Measurements from ENCODE around the gene KDM2A. TPM values are rescaled to one million over a fixed set of nuclear protein-coding genes. Genes with fewer than 3 reads are reported as not detected.
A peak's percentile ranks its signal among the peaks of the same experiment; 100 is the strongest.

The KDM2A gene
- total RNA-seq, 4 donors from 2014 or later = 34.8 to 55.0 (median 44.9) TPM

GRCh38 chr11:67239783-67240575 is 120.9 kb downstream of the KDM2A start:
- peak; percentile 98 for DNase-seq
- ATAC-seq = peak; percentile 91 to 92
- Histone ChIP-seq H3K9me3 (no peaks in the 10 kb centered on the region), H3K4me3 (peak overlapping the region; percentile 63 to 74 (median 68)), H3K27me3 (no peaks in the 10 kb centered on the region), H3K4me1 (peaks cover 43 to 46% of the 10 kb centered on the region in 2 donors), H3K36me3 (peaks cover 0 to 22% of the 10 kb centered on the region in 2 donors), H3K27ac (peak overlapping the region; percentile 89 to 94 (median 90))
- TF ChIP-seq CTCF (IDR thresholded peaks at IDR 0.05 in 4 of 5, conservative IDR thresholded peaks at IDR 0.05 in 1 of 5) = peak in 2 of 5 experiments; percentile 28 to 34
- peak; percentile 90 to 92 for TF ChIP-seq POLR2A (IDR thresholded peaks at IDR 0.05)
- in situ Hi-C loops (cut with MboI; ENCODE audit: low sequenced_read_pairs in 4 of 4) (no loop called here), intact Hi-C loops (cut with DNase I; ENCODE audit: low total_unique reads) (loop anchor here (1.0 to 2.0 kb wide), 2 partner anchors 77 to 121 kb away; partner anchors contain the start of gene KDM2A)

GRCh38 chr11:67240576-67241389 is 121.7 kb downstream of the KDM2A start:
- in situ Hi-C loops (cut with MboI; ENCODE audit: low sequenced_read_pairs in 4 of 4) = no loop called here
- Histone ChIP-seq H3K4me1 (peaks cover 43 to 46% of the 10 kb centered on the region in 2 donors), H3K4me3 (peak overlapping the region; percentile 63 to 74 (median 68)), H3K36me3 (peaks cover 0 to 30% of the 10 kb centered on the region in 2 donors), H3K9me3 (no peaks in the 10 kb centered on the region), H3K27me3 (no peaks in the 10 kb centered on the region), H3K27ac (peak overlapping the region; percentile 89 to 94 (median 90))
- TF ChIP-seq CTCF (IDR thresholded peaks at IDR 0.05 in 4 of 5, conservative IDR thresholded peaks at IDR 0.05 in 1 of 5) = no peak
- peak in 1 of 2 donors; percentile 15 for TF ChIP-seq POLR2A (IDR thresholded peaks at IDR 0.05)
- intact Hi-C loops (cut with DNase I; ENCODE audit: low total_unique reads) = loop anchor here (1.0 to 2.0 kb wide), 2 partner anchors 76 to 121 kb away; partner anchors contain the start of gene KDM2A
- DNase-seq (peak; percentile 25 to 54), ATAC-seq (peak; percentile 26 to 41)

- DNase-seq = no peak
- Histone ChIP-seq H3K27ac (peak overlapping the region in 2 of 4 donors; percentile 14 to 89), H3K36me3 (peaks cover 0 to 45% of the 10 kb centered on the region in 2 donors), H3K4me3 (no peak overlapping the region), H3K9me3 (no peaks in the 10 kb centered on the region), H3K27me3 (no peaks in the 10 kb centered on the region), H3K4me1 (peaks cover 43 to 49% of the 10 kb centered on the region in 2 donors)
- in situ Hi-C loops (cut with MboI; ENCODE audit: low sequenced_read_pairs in 4 of 4) (no loop called here), intact Hi-C loops (cut with DNase I; ENCODE audit: low total_unique reads) (no loop called here)
- ATAC-seq = no peak
- TF ChIP-seq CTCF (IDR thresholded peaks at IDR 0.05 in 4 of 5, conservative IDR thresholded peaks at IDR 0.05 in 1 of 5) (no peak), POLR2A (IDR thresholded peaks at IDR 0.05) (no peak)
These were observed 123.5 kb downstream of the KDM2A start for GRCh38 chr11:67242548-67242947.

GRCh38 chr11:67243051-67243450 is 124.0 kb downstream of the KDM2A start:
- Histone ChIP-seq H3K9me3 (no peaks in the 10 kb centered on the region), H3K36me3 (peaks cover 0 to 50% of the 10 kb centered on the region in 2 donors), H3K4me1 (peaks cover 38 to 52% of the 10 kb centered on the region in 2 donors), H3K27ac (peak overlapping the region in 2 of 4 donors; percentile 14 to 89), H3K4me3 (no peak overlapping the region), H3K27me3 (no peaks in the 10 kb centered on the region)
- no peak for ATAC-seq
- in situ Hi-C loops (cut with MboI; ENCODE audit: low sequenced_read_pairs in 4 of 4) (no loop called here), intact Hi-C loops (cut with DNase I; ENCODE audit: low total_unique reads) (no loop called here)
- DNase-seq = no peak
- TF ChIP-seq POLR2A (IDR thresholded peaks at IDR 0.05) = no peak
- TF ChIP-seq CTCF (IDR thresholded peaks at IDR 0.05 in 4 of 5, conservative IDR thresholded peaks at IDR 0.05 in 1 of 5) = no peak

All from gastrocnemius medialis (tissue), 4 donors.